ENCODE data around the gene ASTN2.

- no peak for TF ChIP-seq CTCF (IDR thresholded peaks at IDR 0.05; ENCODE audit: poor library complexity, severe bottlenecking)
- TF ChIP-seq POLR2AphosphoS5 (IDR thresholded peaks at IDR 0.05), result no peak
- TF ChIP-seq EZH2 (IDR thresholded peaks at IDR 0.05; ENCODE audit: borderline replicate concordance, insufficient read depth, low read length, poor library complexity, severe bottlenecking), result no peak
- TF ChIP-seq EP300 (conservative IDR thresholded peaks at IDR 0.05; ENCODE audit: poor library complexity, severe bottlenecking), result no peak
- no peak for TF ChIP-seq REST (IDR thresholded peaks at IDR 0.05; ENCODE audit: borderline replicate concordance)
- TF ChIP-seq SMC3 (conservative IDR thresholded peaks at IDR 0.05; ENCODE audit: poor library complexity), result no peak
Measured at GRCh38 chr9:116594547-116594946, 820.3 kb downstream of the ASTN2 start.
